ENCODE measurements around the gene ANKRD63. TPM values are rescaled to one million over a fixed set of nuclear protein-coding genes. Genes with fewer than 3 reads are reported as not detected.

ANKRD63 gene
- total and polyA plus RNA-seq, 2 of the 8 experiments (the other 6 are each of a cell fraction or from before 2014, with no cell fraction given): 0.18 to 0.26 TPM

GRCh38 chr15:40325700-40326099 lies 42.8 kb upstream of the ANKRD63 start:
- Histone ChIP-seq H3K9ac (replicated peaks in 1 of 4; ENCODE audit: extremely low read depth in 1 of 4, low read depth in 3 of 4, low read length in 3 of 4) (no peak overlapping the region), H3K79me1 (ENCODE audit: low read depth, low read length) (no peaks in the 10 kb centered on the region; the same call in 1 of the 2 replicates), H3K4ac (replicated peaks; ENCODE audit: insufficient read length, low read depth, low read length) (no peak overlapping the region), H2BK20ac (ENCODE audit: low read length) (no peak overlapping the region), H3K4me3 (ENCODE audit: extremely low read depth in 1 of 4, insufficient read depth in 2 of 4, low read depth in 3 of 4, low read length in 4 of 4) (peak overlapping the region in 1 of 4 experiments; percentile 72; a peak in 1 of 8 replicates), H4K91ac (replicated peaks; ENCODE audit: insufficient read length, low read length) (no peak overlapping the region), H3K9me3 (ENCODE audit: insufficient read depth in 2 of 2, low read depth in 1 of 2, low read length in 1 of 2) (no peaks in the 10 kb centered on the region; a peak in 1 of 4 replicates), H3K27ac (ENCODE audit: low read depth, low read length) (no peak overlapping the region), H4K5ac (ENCODE audit: insufficient read length, low read depth, low read length) (no peak overlapping the region), H2BK5ac (ENCODE audit: low read depth, low read length) (no peak overlapping the region), H2BK120ac (replicated peaks; ENCODE audit: low read depth, low read length) (no peak overlapping the region), H3K4me2 (ENCODE audit: insufficient read depth in 1 of 2, low read depth in 2 of 2, low read length in 2 of 2) (peak overlapping the region; percentile 58 to 82; a peak in 3 of 4 replicates), H3K79me2 (ENCODE audit: control insufficient read depth in 1 of 2, insufficient read depth in 2 of 2, low read length in 2 of 2) (peaks cover 0 to 14% of the 10 kb centered on the region in 2 experiments; a peak in 3 of 4 replicates), H3K23me2 (ENCODE audit: low read depth, low read length) (peaks cover 13% of the 10 kb centered on the region), H3K36me3 (ENCODE audit: control insufficient read depth in 2 of 4, insufficient read depth in 4 of 4, low read length in 3 of 4) (peaks cover 0 to 11% (median 0%) of the 10 kb centered on the region in 4 experiments; a peak in 3 of 8 replicates), H3K14ac (ENCODE audit: insufficient read length) (no peak overlapping the region), H3K4me1 (replicated peaks in 1 of 4; ENCODE audit: control insufficient read depth in 3 of 4, insufficient read depth in 4 of 4, low read length in 3 of 4) (peaks cover 23 to 45% (median 33%) of the 10 kb centered on the region in 4 experiments), H2AK5ac (ENCODE audit: low read depth, low read length) (no peak overlapping the region), H2BK12ac (ENCODE audit: low read depth, low read length) (no peak overlapping the region), H2AFZ (ENCODE audit: low read length) (no peak overlapping the region), H4K8ac (ENCODE audit: extremely low read depth, insufficient read depth, low read length) (no peak overlapping the region), H3K27me3 (replicated peaks in 1 of 4; ENCODE audit: control insufficient read depth in 3 of 4, extremely low read depth in 1 of 4, insufficient read depth in 3 of 4, low read length in 3 of 4) (peaks cover 0 to 20% (median 9%) of the 10 kb centered on the region in 4 experiments; a peak in 4 of 7 replicates), H3K56ac (replicated peaks; ENCODE audit: insufficient read length, low read depth, low read length) (no peak overlapping the region), H4K20me1 (replicated peaks in 1 of 2; ENCODE audit: control insufficient read depth in 1 of 2, insufficient read depth in 2 of 2, low read length in 2 of 2) (no peaks in the 10 kb centered on the region), H3K23ac (ENCODE audit: insufficient read length) (no peak overlapping the region), H2BK15ac (ENCODE audit: low read length) (no peak overlapping the region), H3K18ac (ENCODE audit: extremely low read depth, low read length) (no peak overlapping the region)
- no peak for FAIRE-seq
- no peak for DNase-seq (ENCODE audit: low read depth in 1 of 2, low spot score in 2 of 2)
- ChIA-PET CTCF (ENCODE audit: partially characterized antibody) (interaction anchor here (0.7 to 21.1 kb wide), 12 partner anchors 12 to 169 kb away, joined by 3 to 295 read pairs (median 4); partner anchors contain the start of gene CCDC9B), POLR2A (ENCODE audit: partially characterized antibody) (interaction anchor here (1.2 to 5.6 kb wide), 3 partner anchors 12 to 19 kb away, joined by 3 to 66 read pairs (median 3); partner anchors contain the start of gene CCDC9B)
- WGBS, 2 experiments (ENCODE audit: extremely low coverage in 1 of 2, insufficient coverage in 1 of 2, insufficient read length in 1 of 2, insufficient replicate concordance in 2 of 2, low coverage in 1 of 2, low lambda C conversion rate in 2 of 2, missing lambda C conversion rate in 1 of 2): 97% methylated on average over 2 of the region's 2 CpGs; no CpG with 5 or more reads in 1 of the 2 experiments
- no peak for TF ChIP-seq EZH2 (IDR thresholded peaks at IDR 0.05; ENCODE audit: low read depth, low read length, severe bottlenecking)
- no peak for TF ChIP-seq RXRA (IDR thresholded peaks at IDR 0.05; ENCODE audit: insufficient read depth, low read depth, low read length)
- TF ChIP-seq CTBP2 (IDR thresholded peaks at IDR 0.05; ENCODE audit: borderline replicate concordance, insufficient read depth, insufficient read length, low read length): no peak
- TF ChIP-seq TAF7 (optimal IDR thresholded peaks at IDR 0.05; ENCODE audit: borderline replicate concordance, low read depth, low read length): no peak
- TF ChIP-seq YY1 (IDR thresholded peaks at IDR 0.05; ENCODE audit: low read depth, low read length): no peak
- TF ChIP-seq SP2 (IDR thresholded peaks at IDR 0.05; ENCODE audit: low read length): no peak
- no peak for TF ChIP-seq NANOG (IDR thresholded peaks at IDR 0.05; ENCODE audit: insufficient read depth, low read depth, low read length, poor library complexity, severe bottlenecking)
- TF ChIP-seq CHD1 (IDR thresholded peaks at IDR 0.05; ENCODE audit: low read depth, low read length): no peak
- TF ChIP-seq ATF3 (IDR thresholded peaks at IDR 0.05; ENCODE audit: insufficient read depth, low read depth, low read length): no peak
- TF ChIP-seq BACH1 (IDR thresholded peaks at IDR 0.05; ENCODE audit: low read length): no peak
- no peak for TF ChIP-seq POLR2AphosphoS5 (IDR thresholded peaks at IDR 0.05; ENCODE audit: low read depth, low read length)

All from H1 (cell line).